Calu3 (cell line): ENCODE results near the gene FKBP6. TPM values are rescaled to one million over a fixed set of nuclear protein-coding genes. Genes with fewer than 3 reads are reported as not detected.

Experiments used
- BruUV-seq: library from RNA; stranded (reverse); fragments of 400-500 nt; replicated peaks from 2 replicates; lab custom pipeline; 2021; lab: Mats Ljungman, UMichigan
- CTCF ChIA-PET: fragments of 300-600 bp; sonication (Branson Sonifier 250); formaldehyde crosslinking; loops from one replicate; lab custom pipeline; 2022; ENCODE audit warnings: antibody characterized with exemption; lab: Charles Lee
- DNase-seq: peaks from one replicate; pipeline ENCODE4 v3.0.0; 2022
- H3K27ac Mint-ChIP-seq: one replicate; pipeline ENCODE4 v1.8.0; 2022; ENCODE audit warnings: mixed read lengths; ENCODE audit not compliant: unreplicated experiment
- H3K27me3 Mint-ChIP-seq: one replicate; pipeline ENCODE4 v1.8.0; 2022; ENCODE audit warnings: mixed read lengths; ENCODE audit not compliant: unreplicated experiment
- H3K36me3 Mint-ChIP-seq: one replicate; pipeline ENCODE4 v1.8.0; 2022; ENCODE audit warnings: mild to moderate bottlenecking, moderate library complexity, mixed read lengths; ENCODE audit not compliant: insufficient read depth, unreplicated experiment
- H3K4me1 Mint-ChIP-seq: one replicate; pipeline ENCODE4 v1.8.0; 2022; ENCODE audit warnings: mild to moderate bottlenecking, low read depth, mixed read lengths; ENCODE audit not compliant: unreplicated experiment
- H3K4me3 Mint-ChIP-seq: one replicate; pipeline ENCODE4 v1.8.0; 2022; ENCODE audit warnings: mild to moderate bottlenecking, low read depth, moderate library complexity, mixed read lengths; ENCODE audit not compliant: unreplicated experiment
- H3K9me3 Mint-ChIP-seq: one replicate; pipeline ENCODE4 v1.8.0; 2022; ENCODE audit warnings: low read depth, mixed read lengths; ENCODE audit not compliant: unreplicated experiment
- CTCF ChIP-seq: fragments of 200-600 bp; IDR thresholded peaks from one replicate; pipeline ENCODE4 v1.8.0; 2022; ENCODE audit warnings: antibody characterized with exemption; ENCODE audit not compliant: unreplicated experiment
- intact Hi-C: fragments of 100-400 bp; cut with micrococcal nuclease; formaldehyde crosslinking; loops from one replicate; pipeline ENCODE4 v1.10.0; 2022; ENCODE audit not compliant: unreplicated experiment
- total RNA-seq: library from RNA; stranded (reverse); gene quantifications from 2 replicates; pipeline ENCODE4 v1.2.3, GENCODE V29; 2022

The FKBP6 gene
- total RNA-seq, 1 experiment from 2014 or later = not detected

- H3K4me1 Mint-ChIP-seq = peaks cover 6% of the 10 kb centered on the region
- CTCF ChIA-PET = no interaction called here
Observed at GRCh38 chr7:73364006-73364728, 36.2 kb downstream of the FKBP6 start.

GRCh38 chr7:73366127-73366526, 38.2 kb downstream of the FKBP6 start:
- intact Hi-C loops = no loop called here
- H3K4me3 Mint-ChIP-seq = no peak overlapping the region
- DNase-seq = no peak
- H3K4me1 Mint-ChIP-seq = no peaks in the 10 kb centered on the region
- H3K36me3 Mint-ChIP-seq = no peaks in the 10 kb centered on the region
- CTCF ChIA-PET = no interaction called here
- no peak for TF ChIP-seq CTCF
- H3K27ac Mint-ChIP-seq = no peak overlapping the region
- H3K27me3 Mint-ChIP-seq = peaks cover 24% of the 10 kb centered on the region
- no TSS peak for BruUV-seq
- H3K9me3 Mint-ChIP-seq = no peaks in the 10 kb centered on the region

More at GRCh38 chr7:73364006-73364728, 36.2 kb downstream of the FKBP6 start:
- Mint-ChIP-seq H3K27me3 (peaks cover 24% of the 10 kb centered on the region), H3K36me3 (no peaks in the 10 kb centered on the region), H3K4me3 (no peak overlapping the region), H3K9me3 (no peaks in the 10 kb centered on the region), H3K27ac (no peak overlapping the region)
- intact Hi-C loops = no loop called here
- BruUV-seq = no TSS peak
- no peak for DNase-seq
- no peak for TF ChIP-seq CTCF

- Mint-ChIP-seq H3K27ac (no peak overlapping the region), H3K4me1 (no peaks in the 10 kb centered on the region), H3K4me3 (no peak overlapping the region), H3K9me3 (no peaks in the 10 kb centered on the region), H3K36me3 (no peaks in the 10 kb centered on the region), H3K27me3 (peaks cover 24% of the 10 kb centered on the region)
- TF ChIP-seq CTCF = no peak
- intact Hi-C loops = no loop called here
- BruUV-seq = no TSS peak
- CTCF ChIA-PET = no interaction called here
- no peak for DNase-seq
Observed at GRCh38 chr7:73366990-73367389, 39.0 kb downstream of the FKBP6 start.

- Mint-ChIP-seq H3K36me3 (no peaks in the 10 kb centered on the region), H3K4me1 (no peaks in the 10 kb centered on the region), H3K27ac (no peak overlapping the region), H3K27me3 (peaks cover 13% of the 10 kb centered on the region), H3K4me3 (no peak overlapping the region), H3K9me3 (no peaks in the 10 kb centered on the region)
- TF ChIP-seq CTCF = no peak
- intact Hi-C loops = no loop called here
- DNase-seq = no peak
- BruUV-seq = no TSS peak
- CTCF ChIA-PET = interaction anchor here (0.5 kb wide), 1 partner anchor 32 kb away, joined by 4 read pairs; no protein-coding TSS in a partner anchor
Observed at GRCh38 chr7:73369009-73369408, 41.0 kb downstream of the FKBP6 start.
